ENCODE measurements around the gene NCAM1. TPM values are rescaled to one million over a fixed set of nuclear protein-coding genes. Genes with fewer than 3 reads are reported as not detected.

Gene NCAM1
- total RNA-seq, 6 donors from 2014 or later = 1.4 to 15.3 (median 2.5) TPM

DNA sequence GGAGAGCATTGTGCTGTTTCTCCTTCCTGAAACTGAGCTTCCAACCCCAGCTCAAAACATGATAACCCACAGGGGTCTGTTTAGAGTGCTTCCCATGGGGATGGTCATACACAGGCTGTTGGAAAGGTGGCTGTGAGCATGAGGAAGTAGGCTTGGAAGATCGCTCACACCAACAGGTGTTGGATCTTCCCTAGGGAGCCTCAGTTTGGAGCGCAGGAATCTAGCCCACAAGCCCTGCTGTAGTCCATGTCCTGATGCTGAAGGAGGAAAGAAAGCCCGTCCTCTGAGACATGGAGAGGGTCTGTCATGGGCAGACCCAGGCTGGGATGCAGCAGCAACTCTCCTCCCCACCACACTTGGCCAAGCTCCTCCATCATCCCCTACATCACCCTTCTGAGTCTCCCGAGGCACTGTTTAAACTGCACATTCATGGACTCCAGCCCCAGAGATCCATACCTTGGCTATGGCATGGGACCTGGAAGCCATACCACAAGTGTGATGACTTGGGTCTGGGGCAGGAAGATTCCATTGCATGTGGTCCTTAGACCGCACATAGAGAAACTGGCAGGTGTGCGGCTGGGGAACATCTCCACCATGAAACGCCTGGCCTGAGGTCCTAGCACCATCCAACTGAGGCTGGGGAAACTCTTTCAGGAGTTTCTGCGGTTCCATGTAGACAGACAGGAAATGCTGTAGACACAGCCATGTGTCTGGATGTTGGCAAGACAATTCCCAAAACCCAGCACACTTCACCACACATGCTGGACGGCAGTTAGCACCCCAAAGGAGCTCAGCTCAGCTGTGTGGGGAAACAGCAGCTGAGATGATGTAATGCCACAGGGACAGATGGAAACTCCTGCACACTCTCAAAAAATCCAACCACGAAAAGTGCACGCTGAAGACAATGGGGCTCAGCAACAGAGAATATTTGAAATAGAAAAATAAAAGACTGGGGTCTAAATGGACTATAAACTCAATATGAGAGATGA lies 325.6 kb downstream of the NCAM1 start:
- no peak for DNase-seq
- TF ChIP-seq CTCF (IDR thresholded peaks at IDR 0.05) (no peak), EP300 (IDR thresholded peaks at IDR 0.05) (no peak), POLR2AphosphoS5 (IDR thresholded peaks at IDR 0.05) (no peak), POLR2A (IDR thresholded peaks at IDR 0.05) (no peak)
- Histone ChIP-seq H3K27ac (no peak overlapping the region), H3K4me1 (no peaks in the 10 kb centered on the region), H3K4me3 (no peak overlapping the region), H3K9me3 (no peaks in the 10 kb centered on the region), H3K27me3 (no peaks in the 10 kb centered on the region), H3K36me3 (no peaks in the 10 kb centered on the region)
- ATAC-seq (ENCODE audit: low FRiP score in 2 of 2) = peak in 1 of 2 donors; percentile 70
- 71 to 85% methylated on average over 7 to 11 of the region's 11 CpGs for WGBS, 2 donors

DNA sequence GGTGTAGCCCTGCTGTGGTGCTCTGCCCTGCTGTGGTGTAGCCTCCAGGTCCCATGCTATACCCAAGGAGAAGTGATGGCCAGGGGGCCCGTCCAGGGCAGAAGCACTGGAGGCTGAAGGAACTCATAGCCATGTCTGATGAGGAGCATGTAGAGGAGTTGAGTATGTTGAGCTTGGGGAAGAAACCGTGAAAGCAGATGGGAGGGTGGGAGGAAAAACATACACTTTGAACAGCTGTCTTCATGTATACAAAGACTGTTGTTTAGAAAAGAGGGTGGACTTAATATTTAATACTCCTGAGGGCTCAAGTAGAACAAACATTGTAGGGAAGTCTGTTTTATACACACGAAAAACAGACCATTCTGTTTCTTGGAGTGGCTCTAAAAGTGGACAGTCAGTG lies 326.6 kb downstream of the NCAM1 start:
- TF ChIP-seq EP300 (IDR thresholded peaks at IDR 0.05) = no peak
- no peak for TF ChIP-seq POLR2AphosphoS5 (IDR thresholded peaks at IDR 0.05)
- TF ChIP-seq POLR2A (IDR thresholded peaks at IDR 0.05) = no peak
- TF ChIP-seq CTCF (IDR thresholded peaks at IDR 0.05) = no peak
- H3K4me1 ChIP-seq = no peaks in the 10 kb centered on the region
- DNase-seq = no peak
- H3K36me3 ChIP-seq = no peaks in the 10 kb centered on the region
- 47 to 55% methylated on average over 3 of the region's 3 CpGs for WGBS, 2 donors
- no peak for ATAC-seq (ENCODE audit: low FRiP score in 2 of 2)
- H3K4me3 ChIP-seq = no peak overlapping the region
- no peaks in the 10 kb centered on the region for H3K9me3 ChIP-seq
- H3K27ac ChIP-seq = no peak overlapping the region
- no peaks in the 10 kb centered on the region for H3K27me3 ChIP-seq

DNA sequence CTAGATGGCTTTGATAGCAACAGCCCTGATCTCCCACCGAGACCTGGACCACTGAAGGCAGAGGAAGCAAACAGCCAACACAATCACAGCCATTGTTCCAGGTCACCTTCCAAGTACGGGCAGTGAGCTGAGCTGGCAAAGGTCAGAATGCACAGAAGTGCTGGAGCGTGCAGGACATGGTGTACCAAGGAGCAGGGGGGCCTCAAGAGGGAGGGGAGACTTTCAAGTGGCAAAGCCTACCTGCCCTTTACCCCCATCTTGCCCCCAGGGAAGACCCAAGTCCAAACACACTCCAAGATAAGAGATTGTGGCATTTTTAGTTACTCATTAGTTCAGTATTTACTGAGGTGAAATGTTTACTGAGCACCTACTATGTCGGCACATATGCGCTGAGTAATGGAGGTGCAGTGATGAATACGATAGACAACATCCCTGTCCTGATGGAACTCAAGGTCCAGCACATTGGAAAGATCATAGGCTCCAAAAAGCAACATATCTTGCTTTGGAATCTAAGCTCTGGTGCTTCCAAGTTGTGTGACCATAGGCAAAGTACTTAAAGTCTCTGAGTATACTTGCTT lies 327.2 kb downstream of the NCAM1 start:
- DNase-seq (no peak), ATAC-seq (ENCODE audit: low FRiP score in 2 of 2) (no peak)
- WGBS, 2 donors = 62 to 83% methylated on average over 2 to 6 of the region's 6 CpGs

GRCh38 chr11:113289431-113290187 lies 328.4 kb downstream of the NCAM1 start:
- H3K36me3 ChIP-seq = no peaks in the 10 kb centered on the region
- peak; percentile 84 to 85 for ATAC-seq (ENCODE audit: low FRiP score in 2 of 2)
- no peak for TF ChIP-seq EP300 (IDR thresholded peaks at IDR 0.05)
- TF ChIP-seq CTCF (IDR thresholded peaks at IDR 0.05) = peak; percentile 72 to 88 (median 84)
- H3K27ac ChIP-seq = no peak overlapping the region
- H3K4me1 ChIP-seq = no peaks in the 10 kb centered on the region
- H3K27me3 ChIP-seq = no peaks in the 10 kb centered on the region
- WGBS, 2 donors = 54 to 62% methylated on average over 9 to 10 of the region's 10 CpGs
- peak in 1 of 2 donors; percentile 56 for DNase-seq
- H3K4me3 ChIP-seq = no peak overlapping the region
- H3K9me3 ChIP-seq = no peaks in the 10 kb centered on the region

More for the DNA sequence above, 327.2 kb downstream of the NCAM1 start:
- H3K27ac ChIP-seq = no peak overlapping the region
- no peak overlapping the region for H3K4me3 ChIP-seq
- H3K36me3 ChIP-seq = no peaks in the 10 kb centered on the region
- H3K27me3 ChIP-seq = no peaks in the 10 kb centered on the region
- no peaks in the 10 kb centered on the region for H3K9me3 ChIP-seq
- H3K4me1 ChIP-seq = no peaks in the 10 kb centered on the region
- TF ChIP-seq POLR2A (IDR thresholded peaks at IDR 0.05) (no peak), POLR2AphosphoS5 (IDR thresholded peaks at IDR 0.05) (no peak), CTCF (IDR thresholded peaks at IDR 0.05) (no peak), EP300 (IDR thresholded peaks at IDR 0.05) (no peak)

Measured in upper lobe of left lung (tissue), 6 donors.